ENCODE data around the gene TMTC1. TPM values are rescaled to one million over a fixed set of nuclear protein-coding genes. Genes with fewer than 3 reads are reported as not detected.

TMTC1 gene
- total and polyA plus RNA-seq, 4 experiments from 2014 or later, result not detected

- no peak for DNase-seq
- POLR2A ChIA-PET (ENCODE audit: partially characterized antibody), result no interaction called here
- H3K4me1 Mint-ChIP-seq, result no peaks in the 10 kb centered on the region
- Histone ChIP-seq H3K27me3 (ENCODE audit: insufficient read depth, low read length) (no peaks in the 10 kb centered on the region), H3K4me3 (ENCODE audit: low read length in 2 of 2) (no peak overlapping the region), H3K27ac (ENCODE audit: low read depth, low read length) (no peak overlapping the region), H3K4me1 (ENCODE audit: insufficient read depth, low read length) (no peaks in the 10 kb centered on the region), H3K36me3 (ENCODE audit: insufficient read depth, low read length) (no peaks in the 10 kb centered on the region), H3K9me3 (ENCODE audit: control insufficient read depth in 1 of 2, low read length in 2 of 2) (no peaks in the 10 kb centered on the region)
- CTCF ChIA-PET (ENCODE audit: partially characterized antibody), result no interaction called here
- H3K27ac Mint-ChIP-seq, result no peak overlapping the region
- H3K9me3 Mint-ChIP-seq, result peaks cover 0 to 2% (median 0%) of the 10 kb centered on the region in 8 donors
- H3K4me3 Mint-ChIP-seq, result no peak overlapping the region
- no peaks in the 10 kb centered on the region for H3K36me3 Mint-ChIP-seq
- intact Hi-C loops (cut with micrococcal nuclease), result no loop called here
- peaks cover 2 to 10% of the 10 kb centered on the region in 2 donors for H3K27me3 Mint-ChIP-seq
Observed at GRCh38 chr12:29614694-29615325, 168.9 kb downstream of the TMTC1 start.

- Mint-ChIP-seq H3K27ac (no peak overlapping the region), H3K9me3 (peaks cover 0 to 2% (median 0%) of the 10 kb centered on the region in 8 donors), H3K27me3 (peaks cover 0 to 7% of the 10 kb centered on the region in 2 donors), H3K4me1 (no peaks in the 10 kb centered on the region), H3K36me3 (no peaks in the 10 kb centered on the region), H3K4me3 (no peak overlapping the region)
- Histone ChIP-seq H3K4me3 (ENCODE audit: low read length in 2 of 2) (no peak overlapping the region), H3K36me3 (ENCODE audit: insufficient read depth, low read length) (no peaks in the 10 kb centered on the region), H3K9me3 (ENCODE audit: control insufficient read depth in 1 of 2, low read length in 2 of 2) (no peaks in the 10 kb centered on the region), H3K27ac (ENCODE audit: low read depth, low read length) (no peak overlapping the region), H3K27me3 (ENCODE audit: insufficient read depth, low read length) (no peaks in the 10 kb centered on the region), H3K4me1 (ENCODE audit: insufficient read depth, low read length) (no peaks in the 10 kb centered on the region)
- CTCF ChIA-PET (ENCODE audit: partially characterized antibody), result no interaction called here
- POLR2A ChIA-PET (ENCODE audit: partially characterized antibody), result no interaction called here
- DNase-seq, result no peak
- intact Hi-C loops (cut with micrococcal nuclease), result no loop called here
Observed at GRCh38 chr12:29612912-29613311, 170.8 kb downstream of the TMTC1 start.

- H3K9me3 ChIP-seq (ENCODE audit: control insufficient read depth in 1 of 2, low read length in 2 of 2), result no peaks in the 10 kb centered on the region
- intact Hi-C loops (cut with micrococcal nuclease), result no loop called here
- H3K4me3 ChIP-seq (ENCODE audit: low read length in 2 of 2), result no peak overlapping the region
- ChIA-PET CTCF (ENCODE audit: partially characterized antibody) (no interaction called here), POLR2A (ENCODE audit: partially characterized antibody) (no interaction called here)
- H3K36me3 Mint-ChIP-seq, result no peaks in the 10 kb centered on the region
- H3K9me3 Mint-ChIP-seq, result peaks cover 0 to 2% (median 0%) of the 10 kb centered on the region in 8 donors
- H3K27me3 ChIP-seq (ENCODE audit: insufficient read depth, low read length), result no peaks in the 10 kb centered on the region
- H3K27me3 Mint-ChIP-seq, result peaks cover 0 to 3% of the 10 kb centered on the region in 2 donors
- no peaks in the 10 kb centered on the region for H3K4me1 ChIP-seq (ENCODE audit: insufficient read depth, low read length)
- H3K27ac Mint-ChIP-seq, result no peak overlapping the region
- no peak for DNase-seq
- no peaks in the 10 kb centered on the region for H3K36me3 ChIP-seq (ENCODE audit: insufficient read depth, low read length)
- no peaks in the 10 kb centered on the region for H3K4me1 Mint-ChIP-seq
- no peak overlapping the region for H3K27ac ChIP-seq (ENCODE audit: low read depth, low read length)
- no peak overlapping the region for H3K4me3 Mint-ChIP-seq
Observed at GRCh38 chr12:29611906-29612305, 171.8 kb downstream of the TMTC1 start.

DNA sequence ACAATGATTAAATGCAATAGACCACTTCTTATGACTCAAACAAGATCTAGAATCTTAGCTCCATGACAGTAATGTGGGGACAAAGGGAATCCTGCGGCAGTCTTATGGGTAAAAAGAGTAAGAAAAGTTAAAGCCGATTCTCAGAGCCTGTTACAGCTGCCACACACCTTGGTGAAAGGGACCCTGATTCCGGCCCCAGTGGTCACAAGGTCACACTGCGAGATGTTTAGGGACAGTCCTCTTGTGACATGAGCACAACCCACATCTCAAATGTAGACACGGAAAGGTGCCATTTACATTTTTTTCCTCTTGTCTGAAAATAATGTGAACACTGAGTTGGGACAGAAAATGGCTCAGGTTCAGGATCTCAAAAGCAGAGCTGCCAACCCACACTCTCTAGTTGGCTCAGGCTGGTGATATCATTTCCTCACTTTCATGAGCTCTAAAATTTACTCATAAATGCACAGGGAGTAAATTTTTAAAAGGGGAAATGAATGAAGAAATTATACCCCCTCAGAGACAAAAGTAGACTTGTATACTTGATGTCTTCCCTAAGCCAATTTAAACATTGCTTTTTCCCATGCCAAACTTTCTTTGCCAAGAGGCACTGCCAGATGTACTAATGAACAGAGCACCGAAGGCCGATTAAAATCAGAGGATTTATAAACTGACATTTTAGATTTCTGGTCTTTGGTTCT lies 173.1 kb downstream of the TMTC1 start:
- Histone ChIP-seq H3K27me3 (ENCODE audit: insufficient read depth, low read length) (no peaks in the 10 kb centered on the region), H3K4me1 (ENCODE audit: insufficient read depth, low read length) (no peaks in the 10 kb centered on the region), H3K9me3 (ENCODE audit: control insufficient read depth in 1 of 2, low read length in 2 of 2) (no peaks in the 10 kb centered on the region), H3K36me3 (ENCODE audit: insufficient read depth, low read length) (no peaks in the 10 kb centered on the region), H3K27ac (ENCODE audit: low read depth, low read length) (no peak overlapping the region), H3K4me3 (ENCODE audit: low read length in 2 of 2) (no peak overlapping the region)
- Mint-ChIP-seq H3K27ac (no peak overlapping the region), H3K4me3 (no peak overlapping the region), H3K27me3 (peaks cover 3 to 4% of the 10 kb centered on the region in 2 donors), H3K9me3 (peaks cover 0 to 2% (median 0%) of the 10 kb centered on the region in 8 donors), H3K4me1 (no peaks in the 10 kb centered on the region), H3K36me3 (no peaks in the 10 kb centered on the region)
- CTCF ChIA-PET (ENCODE audit: partially characterized antibody), result no interaction called here
- intact Hi-C loops (cut with micrococcal nuclease), result no loop called here
- POLR2A ChIA-PET (ENCODE audit: partially characterized antibody), result no interaction called here
- DNase-seq, result peak in 1 of 5 donors; percentile 36

GRCh38 chr12:29609431-29610215 lies 174.1 kb downstream of the TMTC1 start:
- H3K4me1 ChIP-seq (ENCODE audit: insufficient read depth, low read length), result no peaks in the 10 kb centered on the region
- intact Hi-C loops (cut with micrococcal nuclease), result no loop called here
- Mint-ChIP-seq H3K36me3 (no peaks in the 10 kb centered on the region), H3K27ac (no peak overlapping the region), H3K4me3 (no peak overlapping the region), H3K4me1 (no peaks in the 10 kb centered on the region), H3K27me3 (peaks cover 3 to 4% of the 10 kb centered on the region in 2 donors), H3K9me3 (peaks cover 0 to 2% (median 0%) of the 10 kb centered on the region in 8 donors)
- ChIA-PET CTCF (ENCODE audit: partially characterized antibody) (no interaction called here), POLR2A (ENCODE audit: partially characterized antibody) (no interaction called here)
- no peak overlapping the region for H3K27ac ChIP-seq (ENCODE audit: low read depth, low read length)
- H3K27me3 ChIP-seq (ENCODE audit: insufficient read depth, low read length), result no peaks in the 10 kb centered on the region
- H3K36me3 ChIP-seq (ENCODE audit: insufficient read depth, low read length), result no peaks in the 10 kb centered on the region
- no peak for DNase-seq
- H3K9me3 ChIP-seq (ENCODE audit: control insufficient read depth in 1 of 2, low read length in 2 of 2), result no peaks in the 10 kb centered on the region
- no peak overlapping the region for H3K4me3 ChIP-seq (ENCODE audit: low read length in 2 of 2)

DNA sequence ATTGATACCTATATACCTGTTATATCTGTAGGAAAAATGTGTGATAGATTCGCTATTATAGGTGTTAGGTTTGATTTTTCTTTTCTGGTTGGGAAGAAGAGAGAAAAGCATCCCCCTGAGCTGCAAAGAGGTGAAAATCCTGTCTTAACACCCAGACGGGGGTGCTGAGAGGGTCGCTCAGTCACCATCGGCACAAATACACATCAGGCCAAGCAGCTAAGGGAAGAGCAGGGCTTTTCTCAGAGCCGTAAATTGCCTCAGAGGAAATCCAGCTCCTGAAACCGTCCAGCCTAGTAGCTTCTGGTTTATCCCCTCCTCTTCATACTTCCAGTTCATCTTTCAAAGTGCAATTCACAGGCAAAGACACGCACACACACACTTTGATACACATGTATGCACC lies 175.2 kb downstream of the TMTC1 start:
- Mint-ChIP-seq H3K4me1 (no peaks in the 10 kb centered on the region), H3K27ac (no peak overlapping the region), H3K9me3 (no peaks in the 10 kb centered on the region), H3K36me3 (no peaks in the 10 kb centered on the region), H3K4me3 (no peak overlapping the region), H3K27me3 (peaks cover 0 to 7% of the 10 kb centered on the region in 2 donors)
- Histone ChIP-seq H3K9me3 (ENCODE audit: control insufficient read depth in 1 of 2, low read length in 2 of 2) (no peaks in the 10 kb centered on the region), H3K36me3 (ENCODE audit: insufficient read depth, low read length) (no peaks in the 10 kb centered on the region), H3K4me1 (ENCODE audit: insufficient read depth, low read length) (no peaks in the 10 kb centered on the region), H3K27ac (ENCODE audit: low read depth, low read length) (no peak overlapping the region), H3K4me3 (ENCODE audit: low read length in 2 of 2) (no peak overlapping the region), H3K27me3 (ENCODE audit: insufficient read depth, low read length) (no peaks in the 10 kb centered on the region)
- POLR2A ChIA-PET (ENCODE audit: partially characterized antibody), result no interaction called here
- CTCF ChIA-PET (ENCODE audit: partially characterized antibody), result no interaction called here
- no peak for DNase-seq
- intact Hi-C loops (cut with micrococcal nuclease), result no loop called here

GRCh38 chr12:29599381-29599780 lies 184.4 kb downstream of the TMTC1 start:
- Mint-ChIP-seq H3K9me3 (peaks cover 0 to 4% (median 0%) of the 10 kb centered on the region in 8 donors), H3K4me3 (no peak overlapping the region), H3K27me3 (peaks cover 5 to 9% of the 10 kb centered on the region in 2 donors), H3K27ac (no peak overlapping the region), H3K4me1 (no peaks in the 10 kb centered on the region), H3K36me3 (no peaks in the 10 kb centered on the region)
- Histone ChIP-seq H3K4me3 (ENCODE audit: low read length in 2 of 2) (no peak overlapping the region), H3K9me3 (ENCODE audit: control insufficient read depth in 1 of 2, low read length in 2 of 2) (no peaks in the 10 kb centered on the region), H3K4me1 (ENCODE audit: insufficient read depth, low read length) (no peaks in the 10 kb centered on the region), H3K36me3 (ENCODE audit: insufficient read depth, low read length) (no peaks in the 10 kb centered on the region), H3K27ac (ENCODE audit: low read depth, low read length) (no peak overlapping the region), H3K27me3 (ENCODE audit: insufficient read depth, low read length) (no peaks in the 10 kb centered on the region)
- intact Hi-C loops (cut with micrococcal nuclease), result no loop called here
- DNase-seq, result no peak
- ChIA-PET CTCF (ENCODE audit: partially characterized antibody) (no interaction called here), POLR2A (ENCODE audit: partially characterized antibody) (no interaction called here)
